Prostate gland (tissue), 2 donors: ENCODE data around the gene KCNH2.

Experiments used
- CTCF ChIP-seq, 4 experiments: fragments of 200-600 bp in 2 of 4; fragments of 450-650 bp in 2 of 4; sonication (generic) in 2 of 4; IDR thresholded peaks; 1 replicate in 3 of 4; 2 replicates in 1 of 4; pipeline ENCODE4 v1.5.1; 2016 to 2019; ENCODE audit warnings: antibody characterized with exemption in 4 of 4, mild to moderate bottlenecking in 2 of 4, moderate library complexity in 2 of 4
- POLR2A ChIP-seq: fragments of 450-650 bp; IDR thresholded peaks from one replicate; pipeline ENCODE4 v1.6.1; 2016; ENCODE audit warnings: antibody characterized with exemption, mild to moderate bottlenecking

DNA sequence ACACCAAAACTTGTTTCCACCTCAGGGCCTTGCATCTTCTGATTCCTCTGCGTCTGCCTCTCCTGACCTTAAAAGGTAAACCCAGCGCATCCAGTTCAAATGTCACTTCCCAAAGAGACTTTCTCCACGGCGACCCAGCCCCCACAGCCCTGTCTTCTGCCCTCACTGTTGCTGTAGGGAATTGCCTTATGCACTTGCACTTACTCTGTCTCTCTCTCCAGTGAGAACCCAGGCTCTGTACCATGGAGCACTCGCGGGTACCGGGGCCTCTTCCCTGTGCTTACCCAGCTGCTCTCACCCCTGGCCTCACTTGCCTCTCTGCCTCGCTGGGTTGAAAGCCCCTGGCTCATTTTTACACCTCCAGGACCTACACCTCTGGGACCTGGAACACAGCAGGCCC, 77.4 kb downstream of the KCNH2 start:
- TF ChIP-seq CTCF (IDR thresholded peaks at IDR 0.05) (no peak), POLR2A (no peak)
